BE2C (cell line): Measurements from ENCODE around the gene CADPS2.

Source experiments
- DNase-seq: peaks from one replicate; pipeline ENCODE4 v3.0.0-alpha.2; 2020
- H3K27me3 ChIP-seq: fragments of 250-450 bp; sonication (Bioruptor Pico); 2 replicates; pipeline ENCODE4 v1.5.1; 2020; ENCODE audit warnings: mild to moderate bottlenecking
- H3K36me3 ChIP-seq: fragments of 250-450 bp; sonication (Bioruptor Pico); 2 replicates; pipeline ENCODE4 v1.5.1; 2020; ENCODE audit warnings: mild to moderate bottlenecking
- H3K4me1 ChIP-seq: fragments of 250-450 bp; sonication (Bioruptor Pico); 2 replicates; pipeline ENCODE4 v1.5.1; 2020
- H3K4me3 ChIP-seq: 2 replicates; pipeline ENCODE4 v1.5.1; 2011; ENCODE audit warnings: low read depth, low read length
- H3K9me3 ChIP-seq: fragments of 250-450 bp; sonication (Bioruptor Pico); 2 replicates; pipeline ENCODE4 v1.5.1; 2020
- TF ChIP-seq, protein P1 (sequence below): IDR thresholded peaks from 2 replicates; pipeline ENCODE4 v1.5.1; 2012; ENCODE audit warnings: mild to moderate bottlenecking, low read depth, low read length

CADPS2 gene

GRCh38 chr7:122407195-122407594, 479.1 kb downstream of the CADPS2 start:
- TF ChIP-seq, protein P1, sequence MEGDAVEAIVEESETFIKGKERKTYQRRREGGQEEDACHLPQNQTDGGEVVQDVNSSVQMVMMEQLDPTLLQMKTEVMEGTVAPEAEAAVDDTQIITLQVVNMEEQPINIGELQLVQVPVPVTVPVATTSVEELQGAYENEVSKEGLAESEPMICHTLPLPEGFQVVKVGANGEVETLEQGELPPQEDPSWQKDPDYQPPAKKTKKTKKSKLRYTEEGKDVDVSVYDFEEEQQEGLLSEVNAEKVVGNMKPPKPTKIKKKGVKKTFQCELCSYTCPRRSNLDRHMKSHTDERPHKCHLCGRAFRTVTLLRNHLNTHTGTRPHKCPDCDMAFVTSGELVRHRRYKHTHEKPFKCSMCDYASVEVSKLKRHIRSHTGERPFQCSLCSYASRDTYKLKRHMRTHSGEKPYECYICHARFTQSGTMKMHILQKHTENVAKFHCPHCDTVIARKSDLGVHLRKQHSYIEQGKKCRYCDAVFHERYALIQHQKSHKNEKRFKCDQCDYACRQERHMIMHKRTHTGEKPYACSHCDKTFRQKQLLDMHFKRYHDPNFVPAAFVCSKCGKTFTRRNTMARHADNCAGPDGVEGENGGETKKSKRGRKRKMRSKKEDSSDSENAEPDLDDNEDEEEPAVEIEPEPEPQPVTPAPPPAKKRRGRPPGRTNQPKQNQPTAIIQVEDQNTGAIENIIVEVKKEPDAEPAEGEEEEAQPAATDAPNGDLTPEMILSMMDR, result no peak
- no peaks in the 10 kb centered on the region for H3K27me3 ChIP-seq

DNA sequence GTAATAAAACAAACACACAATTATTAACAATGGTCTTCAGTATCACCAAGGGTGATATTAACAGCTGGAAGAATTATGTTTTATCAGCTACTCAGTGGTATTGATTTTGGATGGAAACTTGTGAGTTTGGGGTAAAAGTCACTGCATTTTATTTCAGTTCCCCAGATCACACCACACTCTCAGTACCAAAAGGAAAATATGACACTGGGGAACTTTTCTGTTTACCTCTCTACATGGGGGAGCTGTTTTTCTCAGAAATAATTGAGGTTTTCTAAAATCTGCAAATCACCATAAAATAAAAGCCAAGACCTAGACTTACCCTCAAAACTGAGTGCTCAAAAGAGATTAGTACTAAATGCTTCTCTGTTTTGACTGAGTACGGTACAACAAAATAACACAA, 483.1 kb downstream of the CADPS2 start:
- Histone ChIP-seq H3K36me3 (no peaks in the 10 kb centered on the region), H3K4me1 (no peaks in the 10 kb centered on the region), H3K9me3 (no peaks in the 10 kb centered on the region), H3K27me3 (no peaks in the 10 kb centered on the region), H3K4me3 (no peak overlapping the region)
- TF ChIP-seq, protein P1, result no peak
- no peak for DNase-seq

More at GRCh38 chr7:122407195-122407594, 479.1 kb downstream of the CADPS2 start:
- Histone ChIP-seq H3K4me3 (no peak overlapping the region), H3K9me3 (no peaks in the 10 kb centered on the region), H3K36me3 (no peaks in the 10 kb centered on the region), H3K4me1 (no peaks in the 10 kb centered on the region)
- DNase-seq, result no peak

- no peaks in the 10 kb centered on the region for H3K27me3 ChIP-seq
- TF ChIP-seq, protein P1, result no peak
- H3K9me3 ChIP-seq, result no peaks in the 10 kb centered on the region
- no peaks in the 10 kb centered on the region for H3K4me1 ChIP-seq
- no peaks in the 10 kb centered on the region for H3K36me3 ChIP-seq
- DNase-seq, result no peak
- H3K4me3 ChIP-seq, result no peak overlapping the region
Observed at GRCh38 chr7:122402235-122402634, 484.0 kb downstream of the CADPS2 start.

GRCh38 chr7:122397381-122397780, 488.9 kb downstream of the CADPS2 start:
- no peaks in the 10 kb centered on the region for H3K9me3 ChIP-seq
- no peaks in the 10 kb centered on the region for H3K36me3 ChIP-seq
- no peak overlapping the region for H3K4me3 ChIP-seq
- TF ChIP-seq, protein P1, result no peak
- no peaks in the 10 kb centered on the region for H3K4me1 ChIP-seq
- DNase-seq, result no peak
- no peaks in the 10 kb centered on the region for H3K27me3 ChIP-seq

DNA sequence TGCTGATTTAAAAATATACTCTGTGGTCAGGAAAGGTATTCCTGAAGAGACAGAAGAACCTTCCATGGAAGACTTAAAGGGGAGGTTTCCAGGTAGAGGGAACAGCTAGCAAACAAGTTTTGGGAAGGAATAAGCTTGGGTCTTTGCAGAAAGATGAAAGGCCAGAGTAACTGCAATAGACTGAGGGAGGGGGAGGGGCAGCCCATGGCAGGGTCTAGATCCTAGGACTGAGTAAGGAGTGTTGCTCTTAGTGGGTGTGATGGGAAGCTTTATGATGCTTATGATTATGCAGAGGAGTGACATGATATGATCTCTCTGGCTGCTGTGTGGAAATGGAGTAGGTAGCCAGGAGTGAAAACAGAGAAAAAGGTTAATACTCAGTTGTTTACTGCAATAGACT, 491.7 kb downstream of the CADPS2 start:
- H3K9me3 ChIP-seq, result no peaks in the 10 kb centered on the region
- TF ChIP-seq, protein P1, result no peak
- H3K4me3 ChIP-seq, result no peak overlapping the region
- H3K36me3 ChIP-seq, result no peaks in the 10 kb centered on the region
- no peaks in the 10 kb centered on the region for H3K4me1 ChIP-seq
- DNase-seq, result no peak
- H3K27me3 ChIP-seq, result no peaks in the 10 kb centered on the region

DNA sequence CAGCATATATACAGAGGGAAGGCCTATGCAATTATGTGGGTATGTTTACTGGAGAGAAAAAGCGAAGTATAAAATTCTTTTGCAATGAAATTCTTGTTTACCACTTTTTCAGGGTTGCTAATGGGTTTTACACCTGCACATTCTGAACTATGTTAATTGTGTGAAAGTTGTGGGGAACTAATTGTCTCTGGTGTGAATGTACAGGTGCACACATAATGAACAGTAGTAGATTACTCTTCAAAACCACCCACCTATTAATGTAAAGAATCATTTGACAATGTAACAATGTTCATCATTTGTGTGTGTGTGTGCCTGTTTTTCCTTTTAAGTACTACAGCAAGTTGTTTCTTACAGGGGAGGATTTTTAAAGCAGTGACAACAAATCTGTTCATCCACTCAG, 501.7 kb downstream of the CADPS2 start:
- DNase-seq, result no peak
- H3K9me3 ChIP-seq, result no peaks in the 10 kb centered on the region
- no peaks in the 10 kb centered on the region for H3K27me3 ChIP-seq
- H3K36me3 ChIP-seq, result no peaks in the 10 kb centered on the region
- no peaks in the 10 kb centered on the region for H3K4me1 ChIP-seq
- TF ChIP-seq, protein P1, result no peak
- no peak overlapping the region for H3K4me3 ChIP-seq
